Measurements from ENCODE around the gene LMF2.
"Not testable (repeated sequence)": the region's sequence is repeated elsewhere in the genome, so short reads cannot be mapped to it uniquely, and the experiment has no call there.

DNA sequence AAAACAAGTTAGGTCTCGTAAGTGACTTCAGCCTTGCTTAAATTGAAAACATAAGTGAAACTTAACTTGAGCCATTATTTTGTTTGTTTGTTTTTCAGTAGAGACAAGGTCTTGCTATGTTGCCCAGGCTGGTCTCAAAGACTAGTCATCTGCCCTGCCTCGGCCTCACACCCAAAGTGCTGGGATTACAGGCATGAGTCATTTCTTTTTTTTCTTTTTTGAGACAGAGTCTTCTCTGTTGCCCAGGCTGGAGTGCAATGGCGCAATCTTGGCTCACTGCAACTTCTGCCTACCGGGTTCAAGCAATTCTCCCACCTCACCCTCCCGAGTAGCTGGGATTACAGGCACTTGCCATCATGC, 34.1 kb upstream of the LMF2 start:
- TF ChIP-seq, protein P1, sequence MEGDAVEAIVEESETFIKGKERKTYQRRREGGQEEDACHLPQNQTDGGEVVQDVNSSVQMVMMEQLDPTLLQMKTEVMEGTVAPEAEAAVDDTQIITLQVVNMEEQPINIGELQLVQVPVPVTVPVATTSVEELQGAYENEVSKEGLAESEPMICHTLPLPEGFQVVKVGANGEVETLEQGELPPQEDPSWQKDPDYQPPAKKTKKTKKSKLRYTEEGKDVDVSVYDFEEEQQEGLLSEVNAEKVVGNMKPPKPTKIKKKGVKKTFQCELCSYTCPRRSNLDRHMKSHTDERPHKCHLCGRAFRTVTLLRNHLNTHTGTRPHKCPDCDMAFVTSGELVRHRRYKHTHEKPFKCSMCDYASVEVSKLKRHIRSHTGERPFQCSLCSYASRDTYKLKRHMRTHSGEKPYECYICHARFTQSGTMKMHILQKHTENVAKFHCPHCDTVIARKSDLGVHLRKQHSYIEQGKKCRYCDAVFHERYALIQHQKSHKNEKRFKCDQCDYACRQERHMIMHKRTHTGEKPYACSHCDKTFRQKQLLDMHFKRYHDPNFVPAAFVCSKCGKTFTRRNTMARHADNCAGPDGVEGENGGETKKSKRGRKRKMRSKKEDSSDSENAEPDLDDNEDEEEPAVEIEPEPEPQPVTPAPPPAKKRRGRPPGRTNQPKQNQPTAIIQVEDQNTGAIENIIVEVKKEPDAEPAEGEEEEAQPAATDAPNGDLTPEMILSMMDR (IDR thresholded peaks at IDR 0.05; ENCODE audit: insufficient read depth, low read depth, low read length): not testable (repeated sequence)
- TF ChIP-seq EZH2 (IDR thresholded peaks at IDR 0.05; ENCODE audit: insufficient read depth, low read length): not testable (repeated sequence)
